ENCODE measurements around the gene PAFAH1B2.
A peak's percentile ranks its signal among the peaks of the same experiment; 100 is the strongest.

PAFAH1B2 gene

GRCh38 chr11:117172724-117173421 is 28.8 kb downstream of the PAFAH1B2 start:
- no peak for TF ChIP-seq CTCF (IDR thresholded peaks at IDR 0.05; ENCODE audit: insufficient read depth, low read depth, low read length, missing control alignments)
- H3K4me3 ChIP-seq (ENCODE audit: low read length): no peak overlapping the region
- DNase-seq (ENCODE audit: low read depth): peak; percentile 49

- no peak for DNase-seq (ENCODE audit: low read depth)
- TF ChIP-seq CTCF (IDR thresholded peaks at IDR 0.05; ENCODE audit: insufficient read depth, low read depth, low read length, missing control alignments): no peak
- H3K4me3 ChIP-seq (ENCODE audit: low read length): no peak overlapping the region
These were observed 31.0 kb downstream of the PAFAH1B2 start for GRCh38 chr11:117175104-117175503.

GRCh38 chr11:117175781-117176180 is 31.7 kb downstream of the PAFAH1B2 start:
- DNase-seq (ENCODE audit: low read depth): no peak
- no peak for TF ChIP-seq CTCF (IDR thresholded peaks at IDR 0.05; ENCODE audit: insufficient read depth, low read depth, low read length, missing control alignments)
- H3K4me3 ChIP-seq (ENCODE audit: low read length): no peak overlapping the region

- no peak overlapping the region for H3K4me3 ChIP-seq (ENCODE audit: low read length)
- no peak for DNase-seq (ENCODE audit: low read depth)
- TF ChIP-seq CTCF (IDR thresholded peaks at IDR 0.05; ENCODE audit: insufficient read depth, low read depth, low read length, missing control alignments): no peak
These were observed 32.1 kb downstream of the PAFAH1B2 start for GRCh38 chr11:117176186-117176585.

GRCh38 chr11:117177534-117178209 is 33.6 kb downstream of the PAFAH1B2 start:
- DNase-seq (ENCODE audit: low read depth): peak; percentile 31
- H3K4me3 ChIP-seq (ENCODE audit: low read length): peak overlapping the region; percentile 74

GRCh38 chr11:117178210-117179034 is 34.3 kb downstream of the PAFAH1B2 start, which contains the start of gene SIDT2:
Gene SIDT2, plus strand, starts transcription at chr11:117178743. Its CDS starts 521 bp downstream, at chr11:117179264.
- no peak for TF ChIP-seq CTCF (IDR thresholded peaks at IDR 0.05; ENCODE audit: insufficient read depth, low read depth, low read length, missing control alignments)
- DNase-seq (ENCODE audit: low read depth): peak; percentile 93
- H3K4me3 ChIP-seq (ENCODE audit: low read length): peak within 1 kb of the TSS; percentile 74

More at GRCh38 chr11:117177534-117178209, 33.6 kb downstream of the PAFAH1B2 start:
- no peak for TF ChIP-seq CTCF (IDR thresholded peaks at IDR 0.05; ENCODE audit: insufficient read depth, low read depth, low read length, missing control alignments)

All from epithelial cell of esophagus (primary cell).